NCI-H446 (cell line): Measurements from ENCODE around the gene FANCE.
"Not testable (repeated sequence)": the region's sequence is repeated elsewhere in the genome, so short reads cannot be mapped to it uniquely, and the experiment has no call there.

Experiments
- DNase-seq, 2 experiments: peaks; one replicate each; lab custom pipeline; 2025; lab: John Stamatoyannopoulos, UW

FANCE gene

GRCh38 chr6:35432291-35432690, 19.8 kb upstream of the FANCE start:
- DNase-seq: no peak

GRCh38 chr6:35432702-35433101, 19.4 kb upstream of the FANCE start:
- DNase-seq: not testable (repeated sequence)

GRCh38 chr6:35435074-35435837, 16.9 kb upstream of the FANCE start:
- no peak for DNase-seq

GRCh38 chr6:35436071-35436857, 15.9 kb upstream of the FANCE start:
- DNase-seq: no peak

GRCh38 chr6:35438378-35439065, 13.6 kb upstream of the FANCE start:
- DNase-seq: not testable (repeated sequence)

GRCh38 chr6:35439308-35439707, 12.8 kb upstream of the FANCE start:
- no peak for DNase-seq

- no peak for DNase-seq
Measured at GRCh38 chr6:35441205-35441604, 10.9 kb upstream of the FANCE start.

GRCh38 chr6:35441642-35442041, 10.5 kb upstream of the FANCE start:
- DNase-seq: no peak

- DNase-seq: no peak
Measured at GRCh38 chr6:35442693-35443092, 9.4 kb upstream of the FANCE start.

GRCh38 chr6:35443341-35444030, 8.7 kb upstream of the FANCE start:
- DNase-seq: peak in 1 of 2 experiments; percentile 30

GRCh38 chr6:35445691-35446090, 6.4 kb upstream of the FANCE start:
- DNase-seq: no peak

- peak in 1 of 2 experiments; percentile 28 for DNase-seq
Measured at GRCh38 chr6:35448191-35448590, 3.9 kb upstream of the FANCE start.

- DNase-seq: peak; percentile 54 to 79
Measured at GRCh38 chr6:35449287-35449881, 2.8 kb upstream of the FANCE start.

- DNase-seq: no peak
Measured at GRCh38 chr6:35451354-35452182, 570 bp upstream of the FANCE start.

GRCh38 chr6:35453236-35453635, 1.1 kb downstream of the FANCE start:
- no peak for DNase-seq

- DNase-seq: no peak
Measured at GRCh38 chr6:35454391-35455110, 2.4 kb downstream of the FANCE start.

- no peak for DNase-seq
Measured at GRCh38 chr6:35457907-35458306, 5.8 kb downstream of the FANCE start.

- DNase-seq: no peak
Measured at GRCh38 chr6:35461270-35461669, 9.1 kb downstream of the FANCE start.

GRCh38 chr6:35463292-35463691, 11.2 kb downstream of the FANCE start:
- DNase-seq: no peak

- no peak for DNase-seq
Measured at GRCh38 chr6:35465646-35466045, 13.5 kb downstream of the FANCE start.
